GM21360 (cell line): Measurements from ENCODE around the gene ATCAY.

ENCODE experiments used
- ATAC-seq: cut with Tn5 transposase; IDR thresholded peaks from one replicate; pipeline ENCODE4 v1.9.1; 2021; ENCODE audit warnings: mild to moderate bottlenecking, moderate library complexity; ENCODE audit not compliant: unreplicated experiment

The ATCAY gene

GRCh38 chr19:3880471-3881271 is at the start of gene ATCAY:
Gene ATCAY, plus strand, starts transcription at chr19:3880685. Its CDS starts 5,083 bp downstream, at chr19:3885768.
- ATAC-seq = no peak

GRCh38 chr19:3831601-3832000 is 48.9 kb upstream of the ATCAY start:
- no peak for ATAC-seq

GRCh38 chr19:3832001-3832400 is 48.5 kb upstream of the ATCAY start:
- no peak for ATAC-seq

GRCh38 chr19:3833578-3834348 is 46.7 kb upstream of the ATCAY start:
- no peak for ATAC-seq

- no peak for ATAC-seq
Measured at GRCh38 chr19:3834349-3835054, 46.0 kb upstream of the ATCAY start.

- ATAC-seq = no peak
Measured at GRCh38 chr19:3835055-3835435, 45.4 kb upstream of the ATCAY start.

- no peak for ATAC-seq
Measured at GRCh38 chr19:3836887-3837286, 43.6 kb upstream of the ATCAY start.

GRCh38 chr19:3837332-3837731 is 43.2 kb upstream of the ATCAY start:
- no peak for ATAC-seq

- ATAC-seq = no peak
Measured at GRCh38 chr19:3837922-3838321, 42.6 kb upstream of the ATCAY start.

- no peak for ATAC-seq
Measured at GRCh38 chr19:3838661-3839060, 41.8 kb upstream of the ATCAY start.

GRCh38 chr19:3839941-3840340 is 40.5 kb upstream of the ATCAY start:
- ATAC-seq = no peak

GRCh38 chr19:3840804-3841203 is 39.7 kb upstream of the ATCAY start:
- no peak for ATAC-seq

- ATAC-seq = no peak
Measured at GRCh38 chr19:3842948-3843347, 37.5 kb upstream of the ATCAY start.

GRCh38 chr19:3844596-3844995 is 35.9 kb upstream of the ATCAY start:
- ATAC-seq = no peak

GRCh38 chr19:3849092-3849491 is 31.4 kb upstream of the ATCAY start:
- no peak for ATAC-seq

- no peak for ATAC-seq
Measured at GRCh38 chr19:3849787-3850186, 30.7 kb upstream of the ATCAY start.

- no peak for ATAC-seq
Measured at GRCh38 chr19:3850320-3850972, 30.0 kb upstream of the ATCAY start.

GRCh38 chr19:3851254-3852176 is 29.0 kb upstream of the ATCAY start:
- ATAC-seq = no peak

- ATAC-seq = no peak
Measured at GRCh38 chr19:3852177-3852511, 28.3 kb upstream of the ATCAY start.

- ATAC-seq = no peak
Measured at GRCh38 chr19:3852614-3853254, 27.8 kb upstream of the ATCAY start.
